ENCODE data around the gene NPBWR2.

DNA sequence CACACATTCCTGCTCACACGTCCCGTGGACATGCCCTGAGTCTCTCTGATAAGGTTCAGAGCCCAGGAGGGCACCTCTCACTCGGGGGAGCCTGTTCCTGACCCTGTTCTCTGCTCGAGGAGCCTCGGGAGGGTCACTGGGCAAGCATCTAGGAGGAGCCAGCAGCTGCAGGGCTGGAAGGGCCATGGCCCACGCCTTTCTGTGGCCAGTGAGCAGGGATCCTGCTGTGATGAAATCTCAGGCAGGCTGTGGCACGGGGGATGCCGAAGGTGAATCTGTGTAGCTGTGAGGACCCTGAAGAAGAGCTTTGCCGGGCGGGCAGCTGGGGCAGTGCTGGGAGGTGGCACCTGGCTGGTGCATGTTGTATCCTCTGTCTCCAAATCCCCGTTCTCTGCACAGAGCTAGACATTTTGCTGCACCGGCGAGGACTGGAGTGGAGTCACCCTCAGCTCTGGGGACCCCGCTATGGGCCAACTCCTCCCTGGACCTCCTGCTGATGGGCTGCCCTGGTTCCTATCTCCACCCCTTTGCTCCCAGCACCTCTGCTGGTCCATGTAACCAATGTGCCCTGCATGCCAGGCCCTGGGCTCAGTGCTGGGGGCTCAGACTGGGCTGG is 7.1 kb upstream of the NPBWR2 start:
- TF ChIP-seq POLR2A (IDR thresholded peaks at IDR 0.05) (no peak), CTCF (IDR thresholded peaks at IDR 0.05) (no peak)
